Mononuclear cell (primary cell): Measurements from ENCODE around the gene CDC123. TPM values are rescaled to one million over a fixed set of nuclear protein-coding genes. Genes with fewer than 3 reads are reported as not detected.
"Not testable (repeated sequence)": the region's sequence is repeated elsewhere in the genome, so short reads cannot be mapped to it uniquely, and the experiment has no call there.

Experiments used
- H3K27me3 ChIP-seq: 2 replicates; pipeline ENCODE4 v1.6.0; 2011; ENCODE audit warnings: low read length, control low read depth; ENCODE audit not compliant: insufficient read depth
- H3K4me1 ChIP-seq: 2 replicates; pipeline ENCODE4 v1.5.1; 2011; ENCODE audit warnings: mild to moderate bottlenecking, low read length, control low read depth; ENCODE audit not compliant: insufficient read depth
- H3K4me3 ChIP-seq: 2 replicates; pipeline ENCODE4 v1.5.1; 2011; ENCODE audit warnings: mild to moderate bottlenecking, low read length, moderate library complexity
- H3K9me3 ChIP-seq: 2 replicates; pipeline ENCODE4 v1.5.1; 2011; ENCODE audit warnings: low read depth, mild to moderate bottlenecking, control low read depth, low read length
- total RNA-seq: library from RNA; depleted of rRNA; stranded (reverse); fragments of >200 nt; gene quantifications from one replicate; pipeline ENCODE4 v1.2.3, GENCODE V29; 2012

The CDC123 gene, protein sequence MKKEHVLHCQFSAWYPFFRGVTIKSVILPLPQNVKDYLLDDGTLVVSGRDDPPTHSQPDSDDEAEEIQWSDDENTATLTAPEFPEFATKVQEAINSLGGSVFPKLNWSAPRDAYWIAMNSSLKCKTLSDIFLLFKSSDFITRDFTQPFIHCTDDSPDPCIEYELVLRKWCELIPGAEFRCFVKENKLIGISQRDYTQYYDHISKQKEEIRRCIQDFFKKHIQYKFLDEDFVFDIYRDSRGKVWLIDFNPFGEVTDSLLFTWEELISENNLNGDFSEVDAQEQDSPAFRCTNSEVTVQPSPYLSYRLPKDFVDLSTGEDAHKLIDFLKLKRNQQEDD
- total RNA-seq = 91.0 TPM

DNA sequence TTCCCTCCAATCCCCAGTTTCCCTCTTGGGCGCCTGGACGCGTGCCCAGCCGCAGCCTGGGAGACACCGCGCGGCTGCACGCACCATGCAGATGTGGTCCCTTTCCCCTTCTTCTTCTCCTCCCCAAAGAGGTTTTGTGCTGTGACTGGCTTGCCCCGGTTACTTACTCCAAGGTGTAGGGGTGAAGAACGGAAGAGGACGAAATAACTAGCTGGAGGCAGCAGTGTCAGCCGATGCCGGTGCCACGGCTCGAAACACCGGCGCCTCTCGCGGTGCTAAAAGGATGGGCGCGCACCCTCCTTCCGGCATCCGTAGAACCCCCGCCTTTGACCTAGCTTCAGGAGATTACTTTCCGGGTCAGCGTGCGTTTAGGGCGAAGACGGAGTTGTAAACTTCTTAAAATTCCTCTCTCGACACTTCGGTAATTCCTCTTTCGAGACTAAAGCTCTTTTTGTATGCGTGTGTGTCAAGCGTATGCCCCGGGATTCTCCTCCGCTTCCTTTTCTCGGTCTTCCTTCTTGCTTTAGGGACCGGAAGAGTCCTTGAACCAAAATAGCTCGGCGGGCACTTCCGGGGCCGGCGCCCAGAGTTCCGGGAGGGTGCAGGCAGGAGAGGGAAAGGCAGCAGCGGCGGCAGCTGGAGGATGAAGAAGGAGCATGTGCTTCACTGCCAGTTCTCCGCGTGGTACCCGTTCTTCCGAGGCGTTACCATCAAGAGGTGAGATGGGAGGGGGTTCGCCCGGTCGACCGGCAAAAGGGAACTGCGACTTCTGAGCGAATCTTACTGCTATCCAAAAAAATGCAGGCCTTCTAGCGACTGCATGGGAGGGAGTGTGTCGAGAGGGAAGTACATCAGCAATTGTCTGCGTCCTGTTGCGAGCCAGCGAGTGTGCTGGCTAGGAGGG, at the start of gene CDC123, which contains the start of gene NUDT5:
CDC123 (plus strand) TSS at position 586 of the 904 bp plus-strand sequence; CDS start at position 644, 58 bp downstream.
NUDT5 (minus strand) TSS at position 289 of the 904 bp plus-strand sequence. CDS start 9,600 bp downstream, outside the sequence.
- H3K4me1 ChIP-seq = peaks cover 40% of the 10 kb centered on the region
- no peaks in the 10 kb centered on the region for H3K9me3 ChIP-seq
- H3K4me3 ChIP-seq = peak within 1 kb of the TSS; percentile 87
- H3K27me3 ChIP-seq = no peaks in the 10 kb centered on the region

- H3K9me3 ChIP-seq = no peaks in the 10 kb centered on the region
- H3K4me1 ChIP-seq = no peaks in the 10 kb centered on the region
- H3K4me3 ChIP-seq = no peak overlapping the region
Observed at GRCh38 chr10:12150163-12150562, 45.8 kb upstream of the CDC123 start.

DNA sequence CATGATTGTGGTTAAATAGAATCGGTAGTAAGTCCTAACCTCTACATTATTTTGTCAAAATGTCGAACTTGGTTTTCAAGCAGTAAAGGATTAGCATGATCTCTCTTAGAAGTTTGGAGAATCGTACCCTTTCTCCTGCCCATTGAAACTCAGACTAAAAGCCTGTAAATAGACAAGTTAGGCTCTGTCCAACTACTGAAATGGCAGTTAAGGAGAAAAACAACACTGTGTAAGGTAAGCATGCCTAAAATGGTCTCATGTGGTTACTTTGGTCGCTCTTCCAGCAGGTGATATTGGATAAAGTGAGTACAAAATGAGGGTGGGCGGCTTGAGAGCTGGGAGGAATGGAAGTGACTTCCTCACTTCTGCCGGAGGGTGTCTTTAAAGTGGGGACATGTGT, 41.5 kb upstream of the CDC123 start:
- H3K4me1 ChIP-seq = peaks cover 13% of the 10 kb centered on the region
- H3K4me3 ChIP-seq = no peak overlapping the region
- peaks cover 44% of the 10 kb centered on the region for H3K27me3 ChIP-seq

More at GRCh38 chr10:12150163-12150562, 45.8 kb upstream of the CDC123 start:
- peaks cover 20% of the 10 kb centered on the region for H3K27me3 ChIP-seq

GRCh38 chr10:12156367-12157123, 39.4 kb upstream of the CDC123 start:
- H3K4me1 ChIP-seq = peaks cover 13% of the 10 kb centered on the region
- H3K9me3 ChIP-seq = no peaks in the 10 kb centered on the region
- no peak overlapping the region for H3K4me3 ChIP-seq
- H3K27me3 ChIP-seq = peaks cover 51% of the 10 kb centered on the region

More for the DNA sequence above, 41.5 kb upstream of the CDC123 start:
- no peaks in the 10 kb centered on the region for H3K9me3 ChIP-seq

DNA sequence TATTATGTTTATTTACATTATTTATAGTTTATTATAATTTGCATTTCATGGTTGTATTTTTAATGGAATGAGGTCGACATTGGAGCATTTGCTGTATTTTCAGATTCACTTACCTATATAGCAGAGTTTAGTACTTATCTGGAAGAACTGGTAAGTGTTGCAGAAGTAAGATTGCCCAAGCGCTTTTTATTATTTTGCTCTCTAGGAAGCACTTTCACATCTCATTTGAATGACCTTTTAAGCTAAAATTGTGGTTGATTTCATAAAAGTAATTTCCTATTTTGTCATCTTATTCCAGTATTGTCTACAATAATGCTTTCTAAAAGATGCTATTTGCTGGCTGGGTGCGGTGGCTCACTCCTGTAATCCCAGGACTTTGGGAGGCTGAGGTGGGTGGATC, 37.9 kb upstream of the CDC123 start:
- H3K27me3 ChIP-seq = peaks cover 55% of the 10 kb centered on the region
- no peak overlapping the region for H3K4me3 ChIP-seq
- H3K9me3 ChIP-seq = no peaks in the 10 kb centered on the region
- H3K4me1 ChIP-seq = peaks cover 13% of the 10 kb centered on the region

DNA sequence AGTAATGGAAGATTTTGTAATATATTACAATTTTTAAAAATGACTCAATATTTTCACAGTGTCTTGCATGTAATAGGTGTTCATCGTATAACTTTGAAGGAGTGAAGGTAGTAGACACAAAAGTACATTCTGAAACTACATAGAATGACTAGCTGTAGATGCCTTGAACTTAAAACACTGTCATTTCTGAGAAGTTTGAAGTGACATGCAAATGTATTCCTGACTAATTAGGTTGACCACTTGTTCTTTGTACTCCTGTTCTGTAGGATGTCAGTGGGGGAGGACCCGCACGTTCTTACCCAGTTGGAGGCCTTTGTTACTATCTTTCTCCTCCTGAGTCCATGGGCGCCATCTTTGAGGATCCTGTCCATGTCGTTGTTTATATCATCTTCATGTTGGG, 35.3 kb upstream of the CDC123 start:
- H3K27me3 ChIP-seq = peaks cover 33% of the 10 kb centered on the region
- no peak overlapping the region for H3K4me3 ChIP-seq
- peaks cover 13% of the 10 kb centered on the region for H3K4me1 ChIP-seq
- no peaks in the 10 kb centered on the region for H3K9me3 ChIP-seq

DNA sequence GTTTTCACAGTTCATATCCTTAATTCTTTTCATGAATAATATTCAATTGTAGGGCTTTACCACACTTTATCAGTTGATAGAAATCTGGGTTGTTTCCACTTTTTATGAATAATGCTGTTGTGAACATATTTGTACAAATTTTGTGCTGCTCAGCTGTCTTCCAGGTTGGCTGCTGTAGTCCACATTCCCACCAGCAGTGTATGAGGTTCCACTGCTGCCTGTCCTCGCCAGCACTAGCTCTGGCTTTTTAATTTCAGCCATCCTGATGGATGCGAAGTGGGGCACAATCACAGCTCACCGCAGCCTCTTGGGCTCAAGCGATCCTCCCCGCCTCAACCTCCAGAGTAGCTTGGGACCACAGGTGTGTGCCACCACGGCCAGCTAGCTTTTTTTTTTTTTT, 33.1 kb upstream of the CDC123 start:
- H3K4me3 ChIP-seq = no peak overlapping the region
- no peaks in the 10 kb centered on the region for H3K9me3 ChIP-seq
- H3K27me3 ChIP-seq = peaks cover 17% of the 10 kb centered on the region
- peaks cover 4% of the 10 kb centered on the region for H3K4me1 ChIP-seq

GRCh38 chr10:12164085-12164484, 31.9 kb upstream of the CDC123 start:
- H3K27me3 ChIP-seq = peaks cover 17% of the 10 kb centered on the region
- no peaks in the 10 kb centered on the region for H3K9me3 ChIP-seq
- no peak overlapping the region for H3K4me3 ChIP-seq
- H3K4me1 ChIP-seq = no peaks in the 10 kb centered on the region

DNA sequence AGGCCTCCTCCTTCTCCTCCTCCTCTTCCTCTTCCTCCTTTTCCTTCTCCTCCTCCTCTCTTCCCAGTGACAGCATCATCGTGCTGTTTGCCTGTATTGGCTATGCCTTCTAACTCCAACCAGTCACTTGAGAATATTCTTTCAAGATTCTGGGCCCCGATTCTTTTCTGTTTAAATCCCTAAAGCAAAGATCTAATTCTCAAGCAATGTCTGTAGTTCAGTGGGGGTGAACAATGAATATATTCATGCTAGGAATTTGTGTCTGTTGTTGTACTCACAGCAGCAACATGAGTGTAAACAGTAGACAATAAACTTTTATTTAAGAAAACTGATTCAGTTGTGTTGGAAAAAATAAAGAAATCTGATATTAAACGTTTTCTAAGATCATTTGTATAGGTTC, 31.0 kb upstream of the CDC123 start:
- Histone ChIP-seq H3K4me3 (no peak overlapping the region), H3K9me3 (no peaks in the 10 kb centered on the region), H3K27me3 (peaks cover 10% of the 10 kb centered on the region), H3K4me1 (no peaks in the 10 kb centered on the region)

DNA sequence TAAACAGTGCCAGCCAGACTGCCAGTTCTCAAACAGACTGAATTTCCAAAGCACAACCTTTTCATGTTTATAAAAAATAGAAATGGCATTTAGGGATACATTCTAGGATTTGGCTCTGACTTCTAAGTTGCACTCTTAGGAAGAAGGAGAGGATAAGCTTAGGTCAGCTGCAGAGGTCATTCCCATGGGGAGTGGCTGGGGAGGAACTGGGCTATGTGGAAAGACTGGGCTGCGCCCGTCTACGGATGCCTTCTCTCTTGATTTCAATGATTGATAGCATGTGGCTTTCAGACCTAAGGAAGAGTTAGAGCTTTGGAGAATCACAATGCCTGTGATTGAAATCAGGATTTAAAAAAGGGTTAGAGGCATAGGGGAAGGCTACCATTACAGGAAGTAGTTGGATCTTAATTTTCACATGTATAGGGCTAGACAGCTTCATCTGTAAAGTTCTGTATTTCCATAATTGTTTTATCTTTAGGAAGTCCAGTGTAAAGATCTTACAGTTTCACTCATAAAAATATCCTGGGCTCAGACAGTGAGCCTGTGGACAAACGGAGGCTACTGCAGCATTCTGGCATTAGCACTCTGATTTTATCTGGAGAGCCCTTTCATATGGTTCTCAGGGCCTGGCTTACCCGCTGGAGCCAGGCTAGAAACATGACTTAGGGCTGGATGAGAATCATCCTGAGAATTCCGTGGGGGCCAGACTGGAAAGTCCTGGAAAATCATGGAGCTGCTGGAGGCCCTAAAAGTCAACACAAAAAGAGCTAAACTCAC, 29.8 kb upstream of the CDC123 start:
- Histone ChIP-seq H3K27me3 (peaks cover 7% of the 10 kb centered on the region), H3K4me1 (no peaks in the 10 kb centered on the region), H3K9me3 (no peaks in the 10 kb centered on the region), H3K4me3 (no peak overlapping the region)

- H3K27me3 ChIP-seq, H3K4me3 ChIP-seq, H3K9me3 ChIP-seq, H3K4me1 ChIP-seq: not testable (repeated sequence)
Observed at GRCh38 chr10:12171512-12171911, 24.5 kb upstream of the CDC123 start.

GRCh38 chr10:12177642-12178041, 18.3 kb upstream of the CDC123 start:
- Histone ChIP-seq H3K4me1 (peaks cover 26% of the 10 kb centered on the region), H3K9me3 (no peaks in the 10 kb centered on the region), H3K27me3 (no peaks in the 10 kb centered on the region), H3K4me3 (no peak overlapping the region)

DNA sequence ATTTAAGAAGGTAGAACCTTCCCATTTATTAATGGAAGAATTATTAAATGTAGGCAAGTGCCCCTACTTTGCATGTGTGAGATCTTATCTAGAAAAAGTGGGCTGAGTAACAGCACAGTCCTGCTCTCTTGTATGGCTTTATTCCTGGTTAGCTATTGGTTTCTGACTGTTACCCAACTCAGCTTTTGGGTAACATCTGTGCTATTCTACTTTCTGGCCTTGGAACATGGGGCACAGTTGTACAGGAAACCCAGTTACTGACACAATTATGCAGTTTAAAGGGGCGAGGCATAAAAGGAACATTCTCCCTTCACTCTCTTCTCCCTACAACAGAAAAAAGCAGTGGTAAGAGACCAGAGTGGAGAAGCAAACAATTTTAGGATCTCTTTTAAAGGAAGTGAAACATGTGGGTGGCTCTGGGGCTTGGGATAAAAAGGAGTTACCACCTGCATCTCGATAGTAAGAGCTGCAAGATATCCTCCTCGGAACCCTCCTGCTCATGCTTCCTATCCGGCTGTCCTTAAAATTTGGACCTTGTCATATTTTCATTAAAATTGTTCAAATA, 16.3 kb upstream of the CDC123 start:
- peaks cover 26% of the 10 kb centered on the region for H3K4me1 ChIP-seq
- H3K4me3 ChIP-seq = no peak overlapping the region
- H3K27me3 ChIP-seq = no peaks in the 10 kb centered on the region
- H3K9me3 ChIP-seq = no peaks in the 10 kb centered on the region
